ENCODE data around the gene HIVEP3.

HIVEP3 gene

GRCh38 chr1:41739061-41739955 lies 179.4 kb downstream of the HIVEP3 start:
- no peak overlapping the region for H3K4me3 ChIP-seq (ENCODE audit: low read depth, low read length)
- TF ChIP-seq, protein P1, sequence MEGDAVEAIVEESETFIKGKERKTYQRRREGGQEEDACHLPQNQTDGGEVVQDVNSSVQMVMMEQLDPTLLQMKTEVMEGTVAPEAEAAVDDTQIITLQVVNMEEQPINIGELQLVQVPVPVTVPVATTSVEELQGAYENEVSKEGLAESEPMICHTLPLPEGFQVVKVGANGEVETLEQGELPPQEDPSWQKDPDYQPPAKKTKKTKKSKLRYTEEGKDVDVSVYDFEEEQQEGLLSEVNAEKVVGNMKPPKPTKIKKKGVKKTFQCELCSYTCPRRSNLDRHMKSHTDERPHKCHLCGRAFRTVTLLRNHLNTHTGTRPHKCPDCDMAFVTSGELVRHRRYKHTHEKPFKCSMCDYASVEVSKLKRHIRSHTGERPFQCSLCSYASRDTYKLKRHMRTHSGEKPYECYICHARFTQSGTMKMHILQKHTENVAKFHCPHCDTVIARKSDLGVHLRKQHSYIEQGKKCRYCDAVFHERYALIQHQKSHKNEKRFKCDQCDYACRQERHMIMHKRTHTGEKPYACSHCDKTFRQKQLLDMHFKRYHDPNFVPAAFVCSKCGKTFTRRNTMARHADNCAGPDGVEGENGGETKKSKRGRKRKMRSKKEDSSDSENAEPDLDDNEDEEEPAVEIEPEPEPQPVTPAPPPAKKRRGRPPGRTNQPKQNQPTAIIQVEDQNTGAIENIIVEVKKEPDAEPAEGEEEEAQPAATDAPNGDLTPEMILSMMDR (IDR thresholded peaks at IDR 0.05; ENCODE audit: low read depth, low read length): no peak

GRCh38 chr1:41738475-41738874 lies 180.2 kb downstream of the HIVEP3 start:
- H3K4me3 ChIP-seq (ENCODE audit: low read depth, low read length): no peak overlapping the region
- TF ChIP-seq, protein P1 (IDR thresholded peaks at IDR 0.05; ENCODE audit: low read depth, low read length): no peak

- no peak overlapping the region for H3K4me3 ChIP-seq (ENCODE audit: low read depth, low read length)
- TF ChIP-seq, protein P1 (IDR thresholded peaks at IDR 0.05; ENCODE audit: low read depth, low read length): no peak
Observed at GRCh38 chr1:41738006-41738405, 180.7 kb downstream of the HIVEP3 start.

GRCh38 chr1:41735631-41736260 lies 183.0 kb downstream of the HIVEP3 start:
- no peak overlapping the region for H3K4me3 ChIP-seq (ENCODE audit: low read depth, low read length)
- TF ChIP-seq, protein P1 (IDR thresholded peaks at IDR 0.05; ENCODE audit: low read depth, low read length): no peak

GRCh38 chr1:41735139-41735538 lies 183.6 kb downstream of the HIVEP3 start:
- H3K4me3 ChIP-seq (ENCODE audit: low read depth, low read length): no peak overlapping the region
- TF ChIP-seq, protein P1 (IDR thresholded peaks at IDR 0.05; ENCODE audit: low read depth, low read length): no peak

DNA sequence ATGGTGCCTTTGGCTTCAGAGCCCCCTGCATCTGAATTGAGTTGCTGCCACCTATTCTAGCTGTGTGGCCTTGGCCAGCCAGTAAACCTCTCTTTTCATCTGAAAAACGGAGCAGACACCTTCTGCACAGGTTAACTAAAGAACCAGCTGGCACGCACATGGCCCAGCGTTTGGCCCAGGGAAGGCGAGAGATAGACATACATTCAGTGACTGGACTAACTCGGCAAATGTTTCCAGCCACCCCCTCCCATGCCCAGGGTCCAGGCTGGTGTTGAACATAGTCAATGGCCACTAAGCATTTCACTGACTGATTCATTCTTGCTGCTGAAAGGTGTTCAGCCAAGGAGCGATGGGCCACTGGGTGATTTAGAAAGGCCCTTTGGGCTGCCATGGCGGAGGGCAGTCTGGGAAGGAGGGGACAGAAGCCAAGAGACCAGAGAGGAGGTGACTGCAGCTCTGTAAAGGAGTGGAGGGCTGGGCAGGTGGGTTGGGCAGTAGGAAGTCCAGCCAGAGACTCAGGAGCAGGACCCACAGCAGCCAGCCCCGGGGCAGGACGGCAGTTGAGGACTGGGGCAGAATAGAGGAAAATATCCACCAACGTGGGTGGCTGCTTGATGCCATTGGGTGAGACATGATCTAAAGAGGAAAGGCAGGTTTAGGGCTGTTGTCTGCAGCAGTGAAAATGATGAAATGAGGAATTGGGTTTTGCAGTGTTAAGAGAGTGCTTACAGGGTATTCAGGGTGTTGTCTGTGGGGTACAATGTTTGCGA lies 184.3 kb downstream of the HIVEP3 start:
- no peak overlapping the region for H3K4me3 ChIP-seq (ENCODE audit: low read depth, low read length)
- TF ChIP-seq, protein P1 (IDR thresholded peaks at IDR 0.05; ENCODE audit: low read depth, low read length): no peak

Data from WI38 (cell line).